Measurements from ENCODE around the gene EML6.

GRCh38 chr2:54758951-54759350 is 35.5 kb downstream of the EML6 start:
- TF ChIP-seq CTCF (IDR thresholded peaks at IDR 0.05) = no peak
- TF ChIP-seq POLR2A (IDR thresholded peaks at IDR 0.05) = no peak

Data from upper lobe of left lung (tissue), 4 donors.